GM21825 (cell line): Measurements from ENCODE around the gene TMEM272.
A peak's percentile ranks its signal among the peaks of the same experiment; 100 is the strongest.

Experiments used
- ATAC-seq: cut with Tn5 transposase; IDR thresholded peaks from one replicate; pipeline ENCODE4 v1.9.1; 2021; ENCODE audit warnings: mild to moderate bottlenecking, moderate library complexity; ENCODE audit not compliant: unreplicated experiment

TMEM272 gene

DNA sequence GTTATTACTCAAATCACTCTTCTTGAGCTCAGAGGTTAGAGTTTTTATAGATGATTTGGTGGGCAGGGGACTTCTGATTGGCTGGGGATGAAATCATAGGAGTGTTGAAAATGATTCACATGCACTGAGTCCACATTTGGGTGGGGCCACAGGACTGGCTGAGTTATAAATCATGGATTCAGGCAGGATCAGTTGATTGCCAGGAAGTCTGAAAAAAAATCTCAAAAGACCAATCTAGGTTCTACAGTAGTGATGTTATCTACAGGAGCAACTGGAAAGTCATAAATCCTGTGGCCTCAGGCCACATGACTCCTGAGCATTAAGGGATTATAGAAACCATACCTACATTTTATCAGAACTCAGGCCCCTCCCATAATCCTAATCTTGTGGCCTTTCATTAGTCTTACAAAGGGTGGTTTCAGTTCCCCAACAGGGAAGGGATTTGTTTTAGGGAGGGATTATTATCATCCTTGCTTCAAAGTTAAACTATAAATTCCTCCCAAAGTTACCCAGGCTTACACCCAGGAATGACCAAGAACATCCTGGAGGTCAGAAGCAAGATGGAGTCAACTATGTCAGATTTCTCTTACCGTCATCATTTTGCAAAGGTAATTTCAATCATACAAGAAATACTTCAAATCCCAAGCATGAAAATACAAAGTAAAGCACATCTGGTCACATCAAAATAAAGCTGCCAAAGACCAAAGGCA lies 11.2 kb upstream of the TMEM272 start:
- ATAC-seq, result no peak

DNA sequence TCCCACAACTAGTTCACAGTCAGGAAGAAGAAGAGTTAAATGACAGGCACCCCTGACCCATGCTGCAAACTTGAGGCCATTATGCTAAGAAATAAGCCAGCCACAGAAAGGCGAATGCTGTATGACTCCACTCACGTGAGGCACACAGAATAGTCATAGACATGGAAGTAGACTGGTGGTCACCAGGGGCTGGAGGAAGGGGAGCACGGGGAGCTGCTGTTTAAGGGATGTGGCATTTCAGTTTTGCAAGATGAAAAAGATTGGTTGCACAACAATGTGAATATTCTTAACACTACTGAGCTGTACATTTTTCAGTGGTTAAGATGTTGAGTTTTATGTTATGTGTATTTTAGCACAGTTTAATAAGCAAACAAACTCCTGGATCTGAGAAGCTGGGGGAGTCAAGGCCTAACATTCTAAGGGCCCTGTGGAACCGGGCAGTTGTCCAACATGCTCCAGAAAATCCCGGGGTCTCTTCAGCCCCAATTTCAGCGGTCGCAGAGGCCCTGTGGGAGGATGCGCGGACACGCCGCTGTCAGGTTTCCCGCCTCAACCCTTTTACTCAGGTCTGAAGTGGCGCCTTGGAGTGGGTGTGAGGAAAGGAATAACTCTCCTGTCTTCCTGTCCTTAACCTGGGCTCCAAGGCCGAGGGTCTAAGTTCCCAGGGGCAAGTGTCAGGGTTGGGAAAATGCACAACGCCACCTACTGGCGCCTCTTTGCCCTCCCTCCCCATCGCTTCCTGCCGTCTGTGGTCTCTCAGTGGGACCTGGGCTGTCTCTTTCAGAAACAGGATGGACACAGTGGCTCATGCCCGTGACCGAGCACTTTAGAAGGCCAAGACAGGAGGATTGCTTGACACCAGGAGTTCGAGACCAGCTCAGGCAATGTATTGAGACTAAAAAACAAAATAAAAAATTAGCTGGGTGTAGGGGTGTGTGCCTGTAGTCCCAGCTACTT lies 4.4 kb upstream of the TMEM272 start:
- ATAC-seq, result no peak

DNA sequence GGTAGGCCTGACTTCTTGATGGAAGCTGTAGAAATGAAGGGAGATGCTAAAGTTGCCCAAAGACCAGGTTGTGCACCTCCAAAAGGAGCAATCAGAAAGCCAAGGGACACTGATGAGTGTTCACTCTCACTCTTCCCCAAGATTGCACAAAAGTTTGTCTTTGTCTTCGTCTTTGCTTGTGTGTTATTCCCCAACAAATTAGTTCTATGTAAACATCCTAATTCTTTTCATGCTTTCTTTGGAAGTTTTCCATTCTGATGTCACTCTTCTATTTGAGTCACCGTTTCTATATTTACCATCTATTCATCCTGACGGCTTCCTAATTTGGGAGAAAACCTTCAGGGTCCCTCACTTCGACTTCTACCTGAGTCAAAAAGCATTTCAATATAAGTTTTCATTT lies 3.7 kb upstream of the TMEM272 start:
- ATAC-seq, result no peak

DNA sequence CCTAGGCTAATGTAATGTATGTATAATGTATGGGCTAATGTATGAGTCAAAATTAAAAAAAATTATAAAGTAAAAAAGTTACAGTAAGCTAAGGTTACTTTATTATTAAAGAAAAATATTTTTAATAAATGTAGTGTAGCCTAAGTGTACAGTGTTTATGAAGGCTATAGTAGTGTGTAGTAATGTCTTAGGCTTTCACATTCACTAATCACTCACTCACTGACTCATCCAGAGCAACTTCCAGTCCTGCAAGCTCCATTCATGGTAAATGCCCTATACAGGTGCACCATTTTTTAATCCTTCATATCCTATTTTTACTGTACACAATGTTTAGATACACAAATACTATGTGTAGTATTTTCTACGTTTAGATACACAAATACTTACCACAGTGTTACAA lies 1.8 kb upstream of the TMEM272 start:
- no peak for ATAC-seq

DNA sequence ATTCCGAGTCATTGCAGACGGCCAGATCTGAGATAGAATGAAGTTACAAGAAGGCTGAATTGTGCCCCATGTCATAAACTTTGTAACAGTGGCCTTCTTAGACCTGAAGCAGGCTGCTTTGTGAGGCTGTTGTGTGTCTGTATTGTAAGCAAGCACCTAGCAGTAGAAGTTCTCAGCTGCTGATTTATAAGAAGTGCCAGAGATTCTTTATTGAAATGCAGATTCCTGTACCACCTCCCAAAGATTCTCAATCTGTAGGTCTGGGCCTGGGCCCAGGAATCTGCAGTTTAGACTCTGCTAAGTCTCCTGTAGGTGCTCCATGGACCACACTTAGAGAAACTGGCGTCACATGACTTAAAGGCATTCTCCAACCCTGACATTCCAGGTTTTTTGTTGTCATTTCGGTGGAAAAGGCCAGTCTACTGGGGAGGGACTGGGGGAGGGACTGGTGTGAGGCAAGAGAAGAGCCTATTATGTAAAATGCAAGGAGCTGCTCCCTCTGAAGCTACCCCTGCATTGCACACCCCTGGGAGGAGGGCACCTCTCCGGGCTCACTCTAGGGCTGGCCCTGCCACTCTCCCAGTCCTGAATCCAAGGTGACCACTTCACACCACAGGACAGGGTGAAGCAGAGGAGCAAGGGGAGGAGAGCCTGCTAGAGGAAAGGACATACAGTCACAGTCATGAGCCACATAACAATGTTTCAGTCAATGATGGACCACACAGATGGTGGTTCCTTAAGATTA lies 769 bp upstream of the TMEM272 start:
- ATAC-seq, result no peak

DNA sequence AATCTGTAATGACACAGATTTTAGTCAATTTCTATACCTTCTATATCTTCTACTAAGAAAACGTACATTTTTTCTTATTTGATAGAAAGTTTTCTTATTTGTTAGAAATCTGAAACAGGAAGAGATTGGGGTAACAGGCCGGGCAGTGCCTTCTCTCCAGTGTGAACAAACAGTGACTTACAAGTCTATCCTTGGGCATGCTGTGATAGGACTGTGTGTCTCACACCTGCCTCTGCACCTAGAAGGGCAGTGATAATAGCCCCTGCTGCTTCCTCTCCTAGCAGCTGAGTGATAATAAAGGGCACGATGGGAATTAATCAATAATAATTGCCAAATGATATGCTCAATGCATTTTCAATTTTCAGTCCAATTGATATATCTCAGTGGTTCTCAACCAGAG lies 1.4 kb downstream of the TMEM272 start:
- no peak for ATAC-seq

DNA sequence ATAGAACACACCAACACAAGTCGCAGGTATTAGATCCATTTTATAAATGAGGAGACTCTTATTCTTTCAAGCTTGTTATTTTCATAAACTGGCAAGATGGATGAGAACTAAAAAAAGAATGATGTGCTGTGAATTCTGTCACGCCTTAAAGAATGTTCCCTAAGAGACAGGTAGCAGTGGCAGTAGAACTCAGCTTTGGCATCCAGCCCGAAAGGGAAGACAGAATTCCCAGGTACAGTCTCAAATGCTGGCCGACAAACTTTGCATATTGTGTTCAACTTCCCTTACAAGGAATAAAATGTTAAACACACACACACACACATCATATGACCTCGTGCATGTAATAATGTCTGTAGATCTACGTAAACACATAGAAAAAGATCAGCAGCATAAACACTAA lies 3.2 kb downstream of the TMEM272 start:
- no peak for ATAC-seq

DNA sequence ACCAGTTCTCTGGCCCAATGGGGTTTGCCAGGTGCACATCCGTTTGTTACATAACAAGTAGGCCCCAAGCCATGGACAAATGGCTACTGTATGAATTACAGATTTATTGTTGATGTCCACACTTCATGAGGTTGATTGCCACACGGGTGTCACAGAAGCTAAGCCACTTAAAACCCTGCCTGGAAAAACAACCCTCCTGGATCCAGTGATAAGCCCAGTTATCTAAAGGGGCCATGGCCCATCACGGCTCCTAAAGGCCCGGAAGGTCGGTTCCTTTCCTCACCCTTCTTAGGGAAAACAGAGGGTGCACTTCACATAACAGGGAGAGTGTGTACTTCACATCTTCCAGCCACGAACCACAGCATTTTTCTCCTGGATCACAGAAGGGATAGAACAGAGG lies 4.1 kb downstream of the TMEM272 start:
- ATAC-seq, result no peak

- no peak for ATAC-seq
Measured at GRCh38 chr13:51839711-51840540, 5.1 kb downstream of the TMEM272 start.

DNA sequence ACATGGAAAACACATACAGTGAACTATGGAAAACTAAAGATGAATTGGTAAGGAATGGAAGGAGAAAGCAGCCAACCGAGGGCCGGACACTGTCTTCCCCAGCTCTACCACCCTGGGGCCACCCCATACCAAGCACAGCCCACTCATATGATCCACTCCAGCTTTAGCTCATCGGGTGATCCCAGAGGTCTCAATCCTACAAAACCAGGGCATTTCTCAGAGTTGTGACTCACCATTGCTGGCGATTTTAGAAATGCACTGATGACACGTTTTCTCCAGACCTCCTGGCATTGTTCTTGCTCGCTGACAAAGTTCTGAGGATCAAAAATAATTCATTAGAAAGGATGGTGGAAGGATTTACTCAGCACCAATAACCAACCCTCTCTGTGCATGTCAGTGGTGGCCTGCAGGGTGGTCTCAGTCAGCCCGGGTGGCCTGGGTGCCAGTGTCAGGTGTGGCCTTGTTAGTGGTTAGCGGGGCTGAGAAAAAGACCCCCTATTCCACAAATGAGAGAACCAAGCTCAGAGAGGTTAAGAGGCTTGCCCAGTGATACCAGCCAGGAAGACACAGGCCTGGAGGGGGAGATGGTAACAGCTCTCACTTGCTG lies 6.6 kb downstream of the TMEM272 start:
- no peak for ATAC-seq

DNA sequence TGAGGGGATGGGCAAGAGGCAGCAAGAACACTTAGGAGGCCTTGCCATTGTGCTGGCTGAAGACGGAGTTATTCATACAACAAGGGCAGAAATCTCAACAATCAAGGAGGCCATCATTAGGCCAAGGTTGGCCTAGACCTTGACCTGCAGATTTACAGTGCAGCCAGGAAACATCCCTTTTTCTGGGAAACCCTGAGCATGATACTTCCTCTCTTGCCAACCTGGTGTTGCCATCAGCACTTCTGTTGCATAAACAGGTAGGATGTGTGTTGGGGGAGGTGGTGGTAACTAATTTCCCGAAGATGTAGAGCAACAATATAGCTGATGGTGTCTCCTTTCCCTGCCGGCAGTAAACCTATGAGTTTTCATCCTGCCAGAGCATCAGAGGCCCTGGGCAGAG lies 8.0 kb downstream of the TMEM272 start:
- no peak for ATAC-seq

GRCh38 chr13:51834581-51835171 lies 10.3 kb downstream of the TMEM272 start:
- ATAC-seq, result no peak

DNA sequence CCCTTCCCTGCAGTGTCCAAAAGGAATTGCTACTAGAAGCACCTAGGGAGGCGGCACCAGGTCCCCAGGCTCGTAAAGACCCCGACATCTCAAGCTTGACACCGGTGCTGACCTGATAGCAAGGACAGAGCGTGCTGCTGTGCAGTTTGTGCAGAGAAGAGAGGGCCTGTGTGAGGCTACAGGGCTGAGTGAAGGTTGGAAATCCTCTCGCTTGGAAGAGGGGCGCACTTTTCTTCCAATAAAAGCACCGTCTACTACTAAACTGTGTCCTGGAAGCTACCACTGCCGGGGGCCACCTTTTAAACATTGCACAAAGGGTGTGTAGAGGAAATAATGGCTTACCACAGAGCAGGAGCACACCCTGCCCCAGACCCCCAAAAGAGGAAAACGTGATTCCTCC lies 11.0 kb downstream of the TMEM272 start:
- no peak for ATAC-seq

DNA sequence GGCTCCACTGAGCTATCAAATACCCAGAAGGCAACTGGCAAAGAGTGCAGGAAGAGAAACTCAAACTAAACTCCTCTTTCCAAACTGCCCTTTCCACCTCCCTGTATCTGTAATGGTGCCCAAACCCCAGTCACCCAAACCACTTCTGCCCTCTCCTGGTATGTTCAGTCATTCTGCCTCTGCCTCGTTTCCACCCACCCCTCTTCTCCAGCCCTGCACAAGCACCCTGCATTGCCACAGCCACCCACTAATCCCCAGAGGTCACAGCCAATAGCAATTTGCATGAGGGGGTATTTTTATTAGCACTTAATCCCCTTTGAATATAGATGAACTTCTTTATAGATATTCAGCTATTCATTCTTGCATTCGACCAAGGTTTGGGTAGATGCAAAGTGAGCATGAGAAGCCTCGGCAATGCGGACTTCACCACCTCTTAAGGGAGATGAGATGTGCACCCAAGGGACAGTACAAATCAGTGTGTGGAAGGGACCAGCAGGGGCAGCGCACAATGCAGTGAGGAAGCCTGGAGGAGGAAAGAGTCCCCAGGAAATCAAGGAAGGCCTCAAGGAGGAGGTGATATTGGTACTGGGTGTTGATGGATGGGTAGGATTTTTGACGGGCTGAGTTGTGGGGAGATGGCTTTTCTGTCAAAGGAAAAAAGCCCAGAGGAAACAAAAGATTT lies 12.4 kb downstream of the TMEM272 start:
- ATAC-seq, result peak; percentile 83

DNA sequence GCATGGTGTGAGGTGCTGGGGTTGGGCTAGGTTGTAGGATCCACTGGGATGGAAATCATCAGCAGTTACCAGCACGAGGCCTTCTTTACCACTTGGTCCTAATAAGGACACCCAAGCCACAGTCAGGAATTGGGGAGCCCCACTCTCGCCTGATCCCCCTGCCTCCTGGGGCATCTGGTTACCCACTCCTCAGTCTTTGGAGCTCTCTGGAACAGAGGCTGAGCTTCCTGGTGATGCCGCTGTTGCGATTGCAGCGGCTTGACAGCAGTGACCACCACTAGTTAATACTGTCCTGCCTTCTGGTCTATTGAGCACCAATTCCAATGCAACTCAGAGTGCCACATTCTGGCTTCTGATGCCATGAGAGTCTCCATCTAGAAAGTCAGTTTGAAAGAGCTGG lies 13.5 kb downstream of the TMEM272 start:
- no peak for ATAC-seq

DNA sequence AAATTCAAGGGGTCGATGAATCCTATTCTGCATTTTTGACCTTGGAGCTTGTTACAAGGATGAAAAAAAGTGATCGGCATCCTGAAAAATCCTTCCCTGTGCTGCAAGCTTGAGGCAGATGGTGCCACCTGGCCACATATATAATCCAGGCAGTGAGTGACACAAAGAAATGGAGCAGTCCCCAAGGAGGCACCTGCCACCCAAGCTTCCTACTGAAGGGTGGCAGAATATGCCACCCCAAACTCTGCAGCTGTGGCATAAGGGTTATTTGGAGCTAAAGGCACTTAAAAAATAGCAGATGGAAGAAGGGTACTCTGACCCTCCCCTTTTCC lies 15.4 kb downstream of the TMEM272 start:
- no peak for ATAC-seq

GRCh38 chr13:51828730-51829567 lies 16.0 kb downstream of the TMEM272 start:
- no peak for ATAC-seq

GRCh38 chr13:51827254-51827653 lies 17.7 kb downstream of the TMEM272 start:
- ATAC-seq, result no peak

GRCh38 chr13:51826606-51827005 lies 18.4 kb downstream of the TMEM272 start:
- ATAC-seq, result no peak
